ENCODE measurements around the gene TXN2. TPM values are rescaled to one million over a fixed set of nuclear protein-coding genes. Genes with fewer than 3 reads are reported as not detected.
"Not testable (repeated sequence)": the region's sequence is repeated elsewhere in the genome, so short reads cannot be mapped to it uniquely, and the experiment has no call there.

Gene TXN2
- total RNA-seq, 1 experiment from 2014 or later = 46.9 TPM

DNA sequence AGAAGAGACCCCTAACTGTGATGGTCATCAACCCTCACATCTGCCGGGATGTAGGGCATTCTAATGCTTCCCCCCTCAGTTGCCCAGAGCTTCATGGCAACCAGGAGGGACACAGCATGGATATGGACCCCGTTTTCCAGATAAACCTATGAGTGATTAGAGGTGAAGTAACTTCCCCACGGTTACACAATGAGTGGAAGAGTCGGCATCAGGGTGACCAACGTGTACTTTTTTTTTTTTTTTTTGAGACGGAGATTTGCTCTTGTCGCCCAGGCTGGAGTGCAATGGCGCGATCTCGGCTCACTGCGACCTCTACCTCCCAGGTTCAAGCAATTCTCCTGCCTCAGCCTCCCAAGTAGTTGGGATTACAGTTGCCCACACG lies 25.0 kb downstream of the TXN2 start:
- no peak for DNase-seq (ENCODE audit: low read depth)

DNA sequence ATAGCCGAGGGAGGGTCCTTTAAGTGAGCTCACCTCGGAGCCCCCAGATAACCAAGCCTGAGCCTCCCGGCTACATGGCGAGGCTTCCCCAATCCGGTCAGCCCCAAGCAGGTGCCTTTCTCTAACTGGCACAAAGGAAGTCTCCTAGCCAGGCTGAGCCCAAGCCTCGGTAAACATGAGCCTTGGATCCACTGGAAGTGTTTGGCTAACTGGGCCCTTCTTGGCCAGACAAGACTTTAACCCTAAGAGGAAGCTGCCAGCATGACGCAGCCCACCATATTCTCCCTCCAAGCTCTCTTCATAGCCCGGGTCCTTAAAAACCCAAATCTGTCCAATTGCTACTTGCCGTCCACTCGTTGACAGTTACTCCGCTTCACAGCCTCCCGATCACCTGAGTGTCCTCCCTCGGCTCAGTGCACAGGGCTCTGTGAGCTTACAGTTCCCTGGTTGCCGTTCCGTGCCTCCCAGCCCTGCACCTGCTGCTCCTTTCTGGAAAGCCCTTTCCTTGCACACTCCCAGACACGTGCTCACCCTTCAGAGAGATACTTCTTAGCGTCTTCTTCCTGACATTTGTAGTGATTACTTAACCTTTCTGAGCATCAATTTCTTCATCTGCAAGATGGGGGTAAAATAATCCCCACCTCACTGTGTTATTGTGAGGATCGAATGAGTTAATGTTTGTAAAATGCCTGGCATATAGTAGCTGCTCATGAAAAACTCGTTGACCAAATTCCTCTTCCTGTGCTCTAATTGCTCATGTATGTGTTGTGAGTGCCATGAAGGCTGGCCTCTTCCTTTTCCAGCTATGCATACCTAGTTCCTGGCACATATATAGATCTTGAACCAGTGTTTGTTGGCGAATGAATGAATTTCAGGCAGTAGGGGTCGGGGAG lies 25.6 kb downstream of the TXN2 start:
- no peak for DNase-seq (ENCODE audit: low read depth)

DNA sequence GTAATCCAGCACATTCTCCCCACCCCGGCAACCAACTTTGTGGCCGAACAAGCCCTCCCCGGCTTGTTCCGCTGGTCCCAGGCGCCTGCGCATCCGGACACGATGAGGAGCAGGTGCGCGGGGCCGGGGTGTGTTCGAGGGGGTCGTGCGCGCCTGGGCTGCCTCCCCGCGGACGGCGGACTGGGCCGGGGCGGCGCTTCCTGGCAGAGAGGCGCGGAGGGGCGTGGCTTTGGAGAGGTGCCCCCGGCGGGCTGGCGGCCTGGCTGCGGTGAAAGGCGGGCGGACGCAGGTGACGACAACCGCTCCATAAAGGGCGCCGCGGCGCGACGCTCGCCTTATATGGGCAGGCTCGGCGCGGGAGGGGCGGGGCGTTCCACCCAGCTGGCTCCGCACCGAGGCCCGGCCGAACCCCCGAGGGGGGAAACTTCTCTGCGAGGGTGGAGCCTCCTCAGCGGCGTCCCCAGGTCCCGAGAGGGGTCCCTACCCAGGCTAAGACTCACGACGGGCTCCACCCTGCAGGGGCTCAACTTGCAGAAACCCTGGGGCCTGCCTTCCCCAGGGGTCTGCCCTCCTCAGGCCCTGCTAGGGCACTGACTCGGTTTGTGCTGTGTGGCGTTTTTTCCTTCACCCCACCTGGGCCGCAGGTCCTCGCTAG lies 26.4 kb downstream of the TXN2 start:
- DNase-seq (ENCODE audit: low read depth) = no peak

DNA sequence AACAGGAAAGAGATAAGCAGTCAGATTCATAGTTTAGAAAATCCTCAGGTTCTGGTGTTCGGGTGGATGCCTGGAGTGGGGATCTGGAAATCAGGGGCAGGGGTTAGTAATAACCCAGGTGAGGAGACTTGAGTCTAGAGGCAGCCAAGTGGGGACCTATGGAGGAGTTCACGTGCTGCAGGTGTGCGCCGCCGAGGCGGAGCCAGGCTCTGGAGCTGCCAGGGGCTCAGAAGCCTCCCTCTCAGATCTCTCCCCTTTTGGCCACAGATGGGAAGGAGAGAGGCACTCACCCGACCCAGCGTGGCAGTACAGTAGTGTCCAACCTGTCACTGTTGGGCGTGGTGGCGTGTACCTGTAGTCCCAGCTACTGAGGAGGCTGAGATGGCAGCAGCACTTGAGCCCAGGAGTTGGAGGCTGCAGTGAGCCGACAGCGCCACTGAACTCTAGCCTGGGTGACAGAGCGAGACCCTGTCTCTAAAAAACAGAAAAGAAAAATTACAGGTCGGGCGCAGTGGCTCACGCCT lies 27.5 kb downstream of the TXN2 start:
- no peak for DNase-seq (ENCODE audit: low read depth)

DNA sequence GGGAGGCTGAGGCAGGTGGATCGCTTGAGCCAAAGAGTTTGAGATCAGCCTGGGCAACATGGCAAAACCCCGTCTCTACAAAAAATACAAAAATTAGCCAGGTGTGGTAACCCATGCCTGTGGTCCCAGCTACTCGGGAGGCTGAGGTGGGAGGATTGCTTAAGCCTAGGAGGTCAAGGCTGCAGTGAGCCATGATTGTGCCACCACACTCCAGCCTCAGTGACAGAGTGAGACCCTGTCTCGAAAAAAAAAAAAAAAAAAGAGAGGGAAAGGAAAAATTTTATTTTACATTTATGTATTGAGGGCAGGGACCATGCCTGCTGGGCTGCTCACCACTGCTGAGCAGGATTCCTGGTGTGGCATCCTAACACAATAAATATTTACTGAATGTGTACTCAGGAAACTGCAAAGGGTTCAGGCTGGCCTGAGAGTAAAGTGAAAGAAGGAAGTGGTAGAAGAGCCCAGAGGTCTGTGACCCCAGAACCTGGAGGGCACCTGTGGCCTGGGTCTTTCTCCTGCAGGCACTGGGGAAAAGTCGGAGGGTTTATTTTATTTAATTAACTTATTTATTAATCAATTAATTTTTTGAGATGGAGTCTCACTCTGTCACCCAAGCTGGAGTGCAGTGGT lies 28.3 kb downstream of the TXN2 start:
- not testable (repeated sequence) for DNase-seq (ENCODE audit: low read depth)

DNA sequence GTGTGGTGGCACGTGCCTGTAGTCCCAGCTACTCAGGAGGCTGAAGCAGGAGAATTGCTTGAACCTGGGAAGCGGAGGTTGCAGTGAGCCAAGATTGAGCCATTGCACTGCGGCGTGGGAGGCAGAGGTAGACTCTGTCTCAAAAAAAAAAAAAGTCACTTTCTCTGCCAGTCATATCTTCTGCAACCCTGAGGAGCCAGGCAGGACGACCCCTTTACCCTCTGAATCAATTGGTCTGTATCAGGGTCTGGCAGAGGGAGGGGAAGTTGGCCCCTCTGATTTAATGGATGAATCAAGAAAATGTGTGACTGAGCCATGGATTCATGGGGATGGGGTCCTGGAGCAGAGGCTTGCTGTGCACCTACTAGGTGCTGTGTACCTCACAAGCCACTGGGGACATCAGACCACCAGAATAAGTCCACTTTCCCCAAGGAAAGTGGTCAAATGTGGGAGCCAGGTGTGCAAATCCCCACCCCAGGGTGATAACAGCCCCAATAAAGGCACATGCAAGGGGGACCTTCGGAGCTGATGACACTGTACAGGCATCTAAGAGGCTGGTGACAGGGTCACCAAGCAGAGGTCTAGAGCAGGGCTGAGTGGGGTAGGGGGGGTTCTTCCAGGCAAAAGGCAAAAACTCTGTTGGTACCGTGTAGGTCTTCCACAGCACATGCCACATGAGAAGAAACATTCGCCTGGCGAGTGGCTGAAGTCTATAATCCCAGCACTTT lies 29.0 kb downstream of the TXN2 start:
- no peak for DNase-seq (ENCODE audit: low read depth)

DNA sequence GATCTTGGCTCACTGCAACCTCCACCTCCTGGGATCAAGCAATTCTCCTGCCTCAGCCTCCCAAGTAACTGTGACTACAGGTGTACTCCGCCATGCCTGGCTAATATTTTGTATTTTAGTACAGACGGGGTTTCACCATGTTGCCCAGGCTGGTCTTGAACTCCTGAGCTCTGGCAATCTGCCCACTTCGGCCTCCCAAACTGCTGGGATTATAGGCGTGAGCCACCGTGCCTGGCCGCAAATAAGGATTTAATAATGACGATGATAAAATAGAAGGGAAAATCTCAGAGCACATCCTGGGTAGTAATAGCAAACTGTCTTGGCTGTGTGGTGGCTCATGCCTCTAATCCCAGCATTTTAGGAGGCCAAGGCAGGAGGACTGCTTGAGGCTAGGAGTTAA lies 30.5 kb downstream of the TXN2 start:
- DNase-seq (ENCODE audit: low read depth) = not testable (repeated sequence)

DNA sequence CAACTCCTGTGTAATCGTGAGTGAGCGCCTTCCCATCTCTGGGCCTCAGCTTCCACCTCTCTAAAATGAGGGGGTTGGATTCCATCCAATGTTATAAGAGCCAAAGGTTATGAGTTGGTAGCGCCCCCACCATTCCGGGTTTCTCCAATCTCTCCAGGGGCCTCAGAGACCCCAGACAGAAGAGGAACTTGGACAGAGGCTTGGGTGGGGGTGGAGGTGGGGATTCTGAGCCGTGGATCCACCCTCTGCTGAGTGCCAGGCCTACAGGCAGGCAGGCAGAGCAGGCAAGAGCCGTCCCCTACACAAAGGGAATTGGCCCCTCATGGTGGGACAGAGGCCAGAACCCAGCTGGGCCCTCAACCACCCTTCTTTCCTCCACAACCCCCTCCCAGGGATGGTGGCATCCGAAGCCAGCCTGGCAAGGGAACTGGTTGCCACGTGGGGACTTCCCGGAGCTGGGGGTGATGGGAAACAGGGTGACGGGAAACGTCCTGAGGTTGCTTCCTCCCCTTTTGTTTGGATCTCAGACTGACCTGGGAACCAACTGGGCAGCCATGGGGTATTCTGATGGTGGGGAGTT lies 31.8 kb downstream of the TXN2 start:
- DNase-seq (ENCODE audit: low read depth) = no peak

DNA sequence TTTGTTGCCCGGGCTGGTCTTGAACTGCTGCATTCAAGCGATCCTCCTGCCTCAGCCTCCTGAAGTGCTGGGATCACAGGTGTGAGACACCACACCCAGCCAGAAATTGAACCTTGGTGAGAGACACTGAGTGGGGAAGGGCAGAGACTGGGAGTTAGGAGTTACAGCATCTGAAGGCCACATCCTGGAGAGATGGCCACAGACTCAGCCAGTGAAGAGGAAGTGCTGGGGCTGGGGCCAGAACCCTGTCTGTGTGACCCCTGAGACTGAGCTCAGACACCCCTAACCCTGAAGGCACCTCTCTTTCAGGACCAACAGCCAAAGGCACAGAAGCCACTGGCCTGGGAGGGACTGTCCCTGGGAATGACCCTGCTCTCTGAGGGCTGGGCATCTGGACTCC lies 33.8 kb downstream of the TXN2 start:
- DNase-seq (ENCODE audit: low read depth) = no peak

DNA sequence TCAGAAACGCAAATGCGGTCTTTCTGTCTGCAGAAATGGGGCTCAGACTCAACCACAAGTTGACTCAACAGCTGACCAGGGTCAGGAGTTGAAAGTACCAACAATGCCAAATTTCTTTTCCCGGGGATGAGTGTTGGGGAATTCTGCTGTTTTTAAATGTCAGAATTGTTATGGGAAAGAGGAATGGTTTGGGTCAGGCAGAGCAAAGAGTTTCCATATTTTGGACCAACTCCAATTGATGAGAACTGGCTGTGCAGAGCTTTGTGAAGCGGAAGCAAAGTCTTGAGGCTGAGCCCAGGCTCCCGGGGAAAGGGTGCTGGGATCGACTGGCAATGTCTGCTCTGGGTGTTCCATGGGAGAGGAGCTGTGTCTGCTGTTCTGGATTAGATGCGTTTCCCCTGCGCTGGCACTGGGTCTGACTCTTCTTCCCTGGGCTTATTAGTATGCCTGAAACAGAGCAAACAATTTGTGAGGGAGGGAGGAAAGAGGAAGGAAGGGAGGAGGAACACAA lies 36.2 kb downstream of the TXN2 start:
- peak; percentile 79 for DNase-seq (ENCODE audit: low read depth)

DNA sequence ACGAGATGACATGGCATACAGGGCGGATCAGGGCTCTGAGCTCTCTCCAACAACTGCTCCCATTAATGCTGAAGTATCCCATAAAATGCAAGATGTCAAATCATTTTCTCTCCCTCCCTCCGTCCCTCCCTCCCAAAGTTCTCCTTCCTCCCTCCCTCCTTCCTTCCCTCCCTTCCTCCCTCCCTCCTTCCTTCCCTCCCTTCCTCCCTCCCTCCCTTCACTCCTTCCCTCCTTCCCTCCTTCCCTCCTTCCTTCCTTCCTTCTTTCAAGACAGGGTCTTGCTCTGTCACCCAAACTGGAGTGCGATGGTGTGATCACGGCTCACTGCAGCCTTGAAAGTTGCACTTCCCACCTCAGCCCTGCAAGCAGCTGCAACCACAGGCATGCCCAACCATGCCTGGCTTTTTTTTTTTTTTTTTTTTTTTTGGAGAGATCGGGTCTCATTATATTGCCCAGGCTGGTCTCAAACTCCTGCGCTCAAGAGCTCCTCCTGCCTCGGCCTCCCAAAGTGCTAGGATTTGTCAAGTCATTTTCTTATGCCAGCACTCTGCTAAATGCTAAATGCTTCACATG lies 38.2 kb downstream of the TXN2 start:
- DNase-seq (ENCODE audit: low read depth) = no peak

DNA sequence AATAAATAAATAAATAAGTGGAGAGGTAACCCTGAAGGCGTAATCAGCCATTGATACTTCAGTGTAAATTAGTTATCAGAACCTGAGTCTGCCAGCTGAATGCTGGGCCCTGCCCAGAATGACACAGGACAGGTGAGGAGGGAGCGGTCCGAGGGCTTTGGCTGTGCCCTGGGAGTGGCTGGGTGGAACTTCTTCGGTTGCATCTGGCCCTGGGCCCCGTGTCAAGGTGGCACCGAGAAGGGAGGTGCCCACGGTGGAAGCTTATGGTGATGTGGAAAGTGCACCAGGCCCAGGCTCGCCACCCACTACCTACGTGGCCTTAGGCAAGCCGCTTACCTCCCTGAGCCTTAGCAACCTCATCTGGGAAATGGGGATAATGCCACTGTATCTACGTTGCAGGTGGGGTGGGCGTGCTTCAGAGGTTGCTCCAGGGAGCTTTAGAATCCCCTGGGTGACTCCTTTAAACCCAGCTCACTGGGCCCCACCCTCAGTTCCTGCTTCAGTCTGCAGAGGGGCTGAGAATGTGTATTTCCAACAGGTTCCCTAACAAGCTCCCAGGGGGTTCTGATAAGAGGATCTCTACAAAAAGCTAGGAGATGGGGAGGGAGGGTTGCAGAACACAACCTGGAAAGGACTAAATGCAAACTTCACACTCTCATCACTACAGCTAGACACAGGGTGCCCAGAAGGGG lies 38.8 kb downstream of the TXN2 start:
- DNase-seq (ENCODE audit: low read depth) = no peak

DNA sequence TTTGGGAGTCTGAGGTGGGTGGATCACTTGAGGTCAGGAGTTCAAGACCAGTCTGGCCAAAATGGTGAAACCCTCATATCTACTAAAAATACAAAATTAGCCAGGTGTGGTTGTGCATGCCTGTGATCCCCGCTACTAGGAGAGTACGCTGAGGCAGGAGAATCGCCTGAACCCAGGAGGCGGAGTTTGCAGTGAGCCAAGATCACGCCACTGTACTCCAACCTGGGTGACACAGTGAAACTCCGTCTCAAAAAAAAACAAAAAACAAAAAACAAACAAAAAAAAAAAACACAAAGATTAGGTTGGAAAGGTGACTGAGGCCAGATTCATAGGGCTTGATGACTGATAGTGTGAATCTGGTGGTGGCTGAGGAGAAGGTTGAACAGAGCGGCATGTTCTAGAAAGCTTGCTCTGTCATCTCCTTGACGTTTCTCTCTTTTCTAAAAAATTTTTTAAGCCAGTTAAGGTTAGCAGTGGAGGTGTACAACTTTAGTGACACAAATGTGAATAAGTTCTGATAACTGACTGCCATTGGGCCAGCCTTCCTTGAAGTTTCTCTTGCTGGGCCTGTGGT lies 40.9 kb downstream of the TXN2 start:
- no peak for DNase-seq (ENCODE audit: low read depth)

DNA sequence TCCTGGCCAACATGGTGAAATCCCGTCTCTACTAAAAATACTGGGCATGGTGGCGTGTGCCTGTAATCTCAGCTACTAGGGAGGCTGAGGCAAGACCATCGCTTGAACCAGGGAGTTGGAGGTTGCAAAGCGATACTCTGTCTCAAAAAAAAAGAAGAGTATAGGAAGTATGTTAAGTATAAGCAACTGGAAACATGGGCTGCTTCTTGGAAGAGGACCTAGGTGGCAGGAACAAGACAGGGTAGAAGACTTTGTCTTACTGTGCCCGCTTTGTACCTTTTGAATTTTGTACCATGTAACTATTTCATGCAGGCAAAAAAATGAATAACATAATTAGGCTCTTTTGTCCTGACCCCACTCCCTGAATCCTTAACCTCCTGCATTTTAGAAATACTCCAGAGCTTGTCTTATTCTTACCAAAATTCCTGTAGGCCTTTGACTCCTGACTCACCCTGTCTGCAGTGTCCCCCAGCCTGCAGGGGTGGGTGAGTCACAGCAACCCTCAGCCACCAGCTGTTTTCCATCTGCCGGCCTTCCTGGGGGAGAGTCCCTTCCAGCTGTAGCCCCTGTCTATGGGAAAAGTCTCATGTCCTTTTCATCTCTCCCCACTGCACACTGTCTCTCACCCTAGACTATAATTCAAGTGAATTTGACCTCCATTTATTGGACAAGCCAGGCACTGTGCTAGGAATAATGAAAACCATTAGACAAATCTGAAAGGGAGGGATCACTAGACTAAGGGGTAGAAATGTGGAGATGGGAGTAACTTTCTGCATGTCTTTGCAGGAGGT lies 41.8 kb downstream of the TXN2 start:
- DNase-seq (ENCODE audit: low read depth) = peak; percentile 92

DNA sequence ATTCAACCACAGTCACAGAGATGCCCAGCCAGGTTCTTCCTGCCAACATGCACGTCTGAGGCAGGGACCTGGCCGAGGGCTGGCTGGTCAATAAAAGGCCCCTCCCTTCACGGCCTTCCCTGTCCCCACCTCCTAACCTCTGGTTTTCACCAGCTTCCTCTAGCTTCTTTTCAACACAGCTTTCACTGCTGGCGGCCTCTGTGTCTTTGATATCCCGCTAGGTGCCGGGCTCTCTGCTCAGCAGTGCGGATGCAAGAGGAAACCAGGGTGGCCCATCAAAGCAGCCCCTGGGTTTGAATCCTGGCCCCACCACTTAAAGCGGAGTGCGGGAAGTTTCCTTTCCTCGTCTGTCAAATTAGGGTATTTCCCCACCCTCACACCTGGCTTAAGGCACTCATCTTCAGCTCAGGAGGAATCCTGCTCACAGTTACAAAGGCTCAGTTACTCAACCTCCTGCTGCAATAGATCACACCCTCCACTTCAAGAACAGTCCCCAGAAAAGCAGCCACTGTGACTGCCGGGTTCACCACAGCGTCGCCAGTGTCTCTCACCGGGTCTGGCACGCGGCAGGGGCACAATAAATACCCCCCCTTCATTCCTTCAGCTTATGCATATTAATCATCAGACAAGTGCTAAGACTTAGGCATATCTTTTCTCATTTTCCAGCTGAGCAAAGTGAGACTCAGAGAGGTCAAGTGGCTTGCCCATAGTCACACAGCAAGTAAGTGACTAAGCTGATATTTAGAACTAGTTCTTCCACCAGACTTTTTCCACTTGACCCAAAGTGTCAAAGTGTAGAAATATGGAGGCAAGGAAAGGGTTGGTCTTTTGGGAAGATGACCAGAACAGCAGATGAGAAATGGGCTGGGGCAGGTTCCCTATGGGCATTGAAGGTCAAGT lies 45.7 kb downstream of the TXN2 start:
- DNase-seq (ENCODE audit: low read depth) = no peak

DNA sequence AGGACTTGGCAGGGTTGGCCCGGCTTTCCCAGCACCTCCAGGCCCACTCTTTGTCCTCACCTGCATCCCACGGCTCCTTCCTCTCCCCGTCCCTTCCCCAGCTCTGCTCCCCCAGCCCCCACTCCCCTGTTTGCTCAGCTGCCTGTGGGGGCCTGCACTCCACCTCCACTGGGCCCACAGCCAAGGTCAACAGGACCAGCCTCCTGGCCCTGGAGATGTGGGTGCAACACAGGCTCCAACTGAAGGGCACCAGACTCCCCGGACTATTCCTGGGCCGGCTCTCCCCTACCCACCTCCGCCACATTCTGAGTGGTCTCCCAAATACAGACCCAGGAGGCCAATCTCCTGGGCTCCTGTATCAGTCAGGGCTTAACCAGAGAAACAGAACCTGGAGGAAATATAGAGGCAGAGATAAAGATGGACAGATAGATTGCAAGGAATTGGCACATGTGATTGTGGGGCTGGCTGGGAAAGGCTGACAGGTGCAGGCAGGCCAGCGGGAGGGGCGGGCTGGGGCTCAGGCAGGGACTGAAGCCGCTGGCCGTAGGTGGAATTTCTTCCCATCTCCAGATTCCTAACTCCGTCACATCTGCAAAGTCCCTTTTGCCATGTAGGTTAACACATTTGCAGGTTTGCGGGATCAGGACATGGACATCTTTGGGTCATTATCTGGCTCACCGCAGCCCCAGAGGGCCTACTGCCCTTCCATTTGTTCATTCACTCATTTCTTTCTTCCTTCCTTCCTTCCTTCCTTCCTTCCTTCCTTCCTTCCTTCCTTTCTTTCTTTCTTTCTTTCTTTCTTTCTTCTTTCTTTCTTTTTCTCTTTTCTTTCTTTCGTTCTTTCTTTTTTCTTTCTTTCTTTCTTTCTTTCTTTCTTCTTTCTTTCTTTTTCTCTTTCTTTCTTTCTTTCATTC lies 47.9 kb downstream of the TXN2 start:
- no peak for DNase-seq (ENCODE audit: low read depth)

Measured in HT1080 (cell line).